H9 (cell line): ENCODE results near the gene CLMN. TPM values are rescaled to one million over a fixed set of nuclear protein-coding genes. Genes with fewer than 3 reads are reported as not detected.

Source experiments
- DNase-seq: peaks from one replicate; pipeline ENCODE4 v3.0.0-alpha.2; 2017
- H2AFZ ChIP-seq: one replicate; pipeline ENCODE4 v1.6.1; 2013; ENCODE audit warnings: mild to moderate bottlenecking, low read length, control low read depth, moderate library complexity
- H2AK5ac ChIP-seq: 2 replicates; pipeline ENCODE4 v1.6.1; 2013; ENCODE audit warnings: low read length, control low read depth, mixed read lengths; ENCODE audit not compliant: insufficient read length
- H2BK120ac ChIP-seq: one replicate; pipeline ENCODE4 v1.6.1; 2013; ENCODE audit warnings: low read depth, mild to moderate bottlenecking, low read length, control low read depth, inconsistent platforms; ENCODE audit not compliant: poor library complexity, severe bottlenecking
- H2BK12ac ChIP-seq: 2 replicates; pipeline ENCODE4 v1.6.1; 2013; ENCODE audit warnings: low read length, control low read depth, mixed read lengths, low read depth; ENCODE audit not compliant: insufficient read length
- H2BK15ac ChIP-seq: 2 replicates; pipeline ENCODE4 v1.6.1; 2013; ENCODE audit warnings: low read depth, low read length, control low read depth
- H2BK20ac ChIP-seq: one replicate; pipeline ENCODE4 v1.6.1; 2013; ENCODE audit warnings: low read depth, mild to moderate bottlenecking, low read length, control low read depth, inconsistent platforms; ENCODE audit not compliant: poor library complexity, severe bottlenecking
- H2BK5ac ChIP-seq: 2 replicates; pipeline ENCODE4 v1.6.1; 2013; ENCODE audit warnings: low read length, control low read depth, mixed read lengths; ENCODE audit not compliant: insufficient read length
- H3K14ac ChIP-seq: 2 replicates; pipeline ENCODE4 v1.6.1; 2013; ENCODE audit warnings: low read length, control low read depth; ENCODE audit not compliant: insufficient read depth
- H3K18ac ChIP-seq: 2 replicates; pipeline ENCODE4 v1.6.1; 2013; ENCODE audit warnings: low read depth, mild to moderate bottlenecking, mixed read lengths, low read length, control low read depth; ENCODE audit not compliant: insufficient read length
- H3K23ac ChIP-seq: 2 replicates; pipeline ENCODE4 v1.6.1; 2013; ENCODE audit warnings: low read length, control low read depth, mixed read lengths, low read depth; ENCODE audit not compliant: insufficient read length
- H3K23me2 ChIP-seq: 2 replicates; pipeline ENCODE4 v1.6.1; 2013; ENCODE audit warnings: low read depth, mild to moderate bottlenecking, mixed read lengths, low read length, control low read depth; ENCODE audit not compliant: insufficient read length, poor library complexity, severe bottlenecking
- H3K27ac ChIP-seq: 2 replicates; pipeline ENCODE4 v1.5.1; 2013; ENCODE audit warnings: low read length, control low read depth, mixed read lengths, low read depth; ENCODE audit not compliant: insufficient read length
- H3K27me3 ChIP-seq: 2 replicates; pipeline ENCODE4 v1.6.1; 2013; ENCODE audit warnings: low read length, control low read depth, inconsistent platforms; ENCODE audit not compliant: insufficient read depth
- H3K4ac ChIP-seq: 2 replicates; pipeline ENCODE4 v1.6.1; 2013; ENCODE audit warnings: low read depth, mild to moderate bottlenecking, control low read depth, inconsistent platforms, low read length, moderate library complexity
- H3K4me1 ChIP-seq: 2 replicates; pipeline ENCODE4 v1.6.1; 2013; ENCODE audit warnings: low read length, control low read depth, inconsistent platforms; ENCODE audit not compliant: insufficient read depth
- H3K4me2 ChIP-seq: 2 replicates; pipeline ENCODE4 v1.6.1; 2013; ENCODE audit warnings: low read length, control low read depth, mixed read lengths; ENCODE audit not compliant: insufficient read length, insufficient read depth
- H3K56ac ChIP-seq: 2 replicates; pipeline ENCODE4 v1.6.1; 2013; ENCODE audit warnings: low read depth, mild to moderate bottlenecking, mixed read lengths, low read length, control low read depth; ENCODE audit not compliant: insufficient read length
- H3K79me1 ChIP-seq: 2 replicates; pipeline ENCODE4 v1.6.1; 2013; ENCODE audit warnings: low read depth, mild to moderate bottlenecking, moderate library complexity, low read length, control low read depth, inconsistent platforms; ENCODE audit not compliant: insufficient read depth, poor library complexity, severe bottlenecking
- H3K79me2 ChIP-seq: 2 replicates; pipeline ENCODE4 v1.6.1; 2013; ENCODE audit warnings: low read length, control low read depth, inconsistent platforms; ENCODE audit not compliant: insufficient read depth
- H3K9ac ChIP-seq: 2 replicates; pipeline ENCODE4 v1.6.1; 2013; ENCODE audit warnings: low read length, control low read depth, mixed read lengths; ENCODE audit not compliant: insufficient read length; ENCODE audit errors: extremely low read depth
- H3K9me3 ChIP-seq: one replicate; pipeline ENCODE4 v1.6.1; 2013; ENCODE audit warnings: low read depth, low read length, inconsistent platforms; ENCODE audit not compliant: control insufficient read depth
- H3T11ph ChIP-seq: one replicate; pipeline ENCODE4 v1.6.1; 2013; ENCODE audit warnings: mild to moderate bottlenecking, low read length, control low read depth, inconsistent platforms
- H4K20me1 ChIP-seq: one replicate; pipeline ENCODE4 v1.6.1; 2013; ENCODE audit not compliant: control insufficient read depth, insufficient read length, insufficient read depth
- H4K5ac ChIP-seq: 2 replicates; pipeline ENCODE4 v1.6.1; 2013; ENCODE audit warnings: low read depth, mild to moderate bottlenecking, mixed read lengths, low read length, control low read depth; ENCODE audit not compliant: insufficient read length
- H4K8ac ChIP-seq: replicated peaks from 2 replicates; pipeline ENCODE4 v1.6.1; 2013; ENCODE audit warnings: low read length, control low read depth, mixed read lengths, low read depth; ENCODE audit not compliant: insufficient read length
- H4K91ac ChIP-seq: 2 replicates; pipeline ENCODE4 v1.6.1; 2013; ENCODE audit warnings: low read depth, mild to moderate bottlenecking, moderate library complexity, mixed read lengths, low read length, control low read depth; ENCODE audit not compliant: insufficient read length
- H3K27ac Mint-ChIP-seq, 3 experiments: 2 replicates in 2 of 3; 3 replicates in 1 of 3; pipeline ENCODE4 v1.8.0; 2020 to 2021; ENCODE audit warnings: mixed read lengths in 3 of 3, mild to moderate bottlenecking in 1 of 3, moderate library complexity in 1 of 3
- H3K27me3 Mint-ChIP-seq: 2 replicates; pipeline ENCODE4 v1.8.0; 2021; ENCODE audit warnings: low read depth, mild to moderate bottlenecking, moderate library complexity, mixed read lengths
- H3K36me3 Mint-ChIP-seq, 3 experiments: 2 replicates in 2 of 3; 3 replicates in 1 of 3; pipeline ENCODE4 v1.8.0; 2020 to 2021; ENCODE audit warnings: low read depth in 3 of 3, mixed read lengths in 3 of 3; ENCODE audit not compliant: insufficient read depth in 1 of 3
- H3K4me1 Mint-ChIP-seq, 2 experiments: 2 replicates each; pipeline ENCODE4 v1.8.0; 2020; ENCODE audit warnings: mixed read lengths in 2 of 2
- H3K4me3 Mint-ChIP-seq, 2 experiments: 2 replicates in 1 of 2; 3 replicates in 1 of 2; pipeline ENCODE4 v1.8.0; 2020 to 2021; ENCODE audit warnings: mild to moderate bottlenecking in 2 of 2, mixed read lengths in 2 of 2, moderate library complexity in 1 of 2
- H3K9me3 Mint-ChIP-seq, 2 experiments: 2 replicates in 1 of 2; 3 replicates in 1 of 2; pipeline ENCODE4 v1.8.0; 2020; ENCODE audit warnings: mild to moderate bottlenecking in 2 of 2, mixed read lengths in 2 of 2, moderate library complexity in 1 of 2
- WGBS: extraction: QIAGEN DNeasy Blood & Tissue Kit; methylation state at CpG from one replicate; pipeline ENCODE4 v1.1.7; 2013; ENCODE audit warnings: missing lambda C conversion rate, low lambda C conversion rate, mixed read lengths; ENCODE audit not compliant: insufficient read length; ENCODE audit errors: extremely low coverage; 5-methylcytosine and 5-hydroxymethylcytosine counted together
- total RNA-seq: library from RNA; stranded (reverse); gene quantifications from 2 replicates; pipeline ENCODE4 v1.2.1, GENCODE V29; 2021
- TF ChIP-seq, protein P1 (sequence below): fragments of 200-600 bp; sonication (generic); conservative IDR thresholded peaks from 3 replicates; pipeline ENCODE4 v1.8.0; 2021; ENCODE audit warnings: antibody characterized with exemption, mild to moderate bottlenecking

The CLMN gene
- total RNA-seq, 1 experiment from 2014 or later: 7.6 TPM

- H2BK120ac ChIP-seq: no peak overlapping the region
- Mint-ChIP-seq H3K27ac (no peak overlapping the region), H3K9me3 (peaks cover 10 to 17% of the 10 kb centered on the region in 2 experiments; a peak in 4 of 5 replicates), H3K27me3 (peaks cover 4% of the 10 kb centered on the region), H3K36me3 (peaks cover 4 to 17% (median 5%) of the 10 kb centered on the region in 3 experiments; a peak in 5 of 7 replicates), H3K4me1 (peaks cover 0 to 11% of the 10 kb centered on the region in 2 experiments; a peak in 3 of 4 replicates), H3K4me3 (no peak overlapping the region)
- no peak overlapping the region for H2BK12ac ChIP-seq
- no peaks in the 10 kb centered on the region for H3K9me3 ChIP-seq
- no peak overlapping the region for H3K9ac ChIP-seq
- H2BK20ac ChIP-seq: no peak overlapping the region
- H2BK15ac ChIP-seq: no peak overlapping the region
- H3K14ac ChIP-seq: no peak overlapping the region
- no peak overlapping the region for H2AK5ac ChIP-seq
- H4K8ac ChIP-seq: no peak overlapping the region
- no peak overlapping the region for H3K4ac ChIP-seq
- H3K27ac ChIP-seq: no peak overlapping the region
- H3K4me2 ChIP-seq: no peak overlapping the region
- 0 out of 2 replicates have a peak, but pooled peaks cover 2% of the 10 kb centered on the region for H3K4me1 ChIP-seq
- H2AFZ ChIP-seq: no peak overlapping the region
- H4K20me1 ChIP-seq: no peaks in the 10 kb centered on the region
- no peak for DNase-seq
- no peak overlapping the region for H4K91ac ChIP-seq
- no peak overlapping the region for H2BK5ac ChIP-seq
- H3K18ac ChIP-seq: no peak overlapping the region
- no peak overlapping the region for H3T11ph ChIP-seq
- H3K79me2 ChIP-seq: no peaks in the 10 kb centered on the region
- TF ChIP-seq, protein P1, sequence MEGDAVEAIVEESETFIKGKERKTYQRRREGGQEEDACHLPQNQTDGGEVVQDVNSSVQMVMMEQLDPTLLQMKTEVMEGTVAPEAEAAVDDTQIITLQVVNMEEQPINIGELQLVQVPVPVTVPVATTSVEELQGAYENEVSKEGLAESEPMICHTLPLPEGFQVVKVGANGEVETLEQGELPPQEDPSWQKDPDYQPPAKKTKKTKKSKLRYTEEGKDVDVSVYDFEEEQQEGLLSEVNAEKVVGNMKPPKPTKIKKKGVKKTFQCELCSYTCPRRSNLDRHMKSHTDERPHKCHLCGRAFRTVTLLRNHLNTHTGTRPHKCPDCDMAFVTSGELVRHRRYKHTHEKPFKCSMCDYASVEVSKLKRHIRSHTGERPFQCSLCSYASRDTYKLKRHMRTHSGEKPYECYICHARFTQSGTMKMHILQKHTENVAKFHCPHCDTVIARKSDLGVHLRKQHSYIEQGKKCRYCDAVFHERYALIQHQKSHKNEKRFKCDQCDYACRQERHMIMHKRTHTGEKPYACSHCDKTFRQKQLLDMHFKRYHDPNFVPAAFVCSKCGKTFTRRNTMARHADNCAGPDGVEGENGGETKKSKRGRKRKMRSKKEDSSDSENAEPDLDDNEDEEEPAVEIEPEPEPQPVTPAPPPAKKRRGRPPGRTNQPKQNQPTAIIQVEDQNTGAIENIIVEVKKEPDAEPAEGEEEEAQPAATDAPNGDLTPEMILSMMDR: no peak
- H3K56ac ChIP-seq: no peak overlapping the region
- H3K23ac ChIP-seq: no peak overlapping the region
- no peaks in the 10 kb centered on the region for H3K79me1 ChIP-seq
- WGBS: no CpG with 5 or more reads among the region's 5 CpGs
- no peaks in the 10 kb centered on the region for H3K27me3 ChIP-seq
- no peaks in the 10 kb centered on the region for H3K23me2 ChIP-seq
- H4K5ac ChIP-seq: no peak overlapping the region
Measured at GRCh38 chr14:95189367-95190132, 130.2 kb downstream of the CLMN start.
